Fibroblast of lung (primary cell): ENCODE data around the gene VGLL4.

Experiments used
- CTCF ChIP-seq, 2 donors: IDR thresholded peaks in 1 of 2; conservative IDR thresholded peaks in 1 of 2; 1 replicate in 1 of 2; 2 replicates in 1 of 2; pipeline ENCODE4 v1.5.1; 2011 to 2012; ENCODE audit warnings: low read length in 2 of 2, control low read depth in 1 of 2, inconsistent platforms in 1 of 2, low read depth in 1 of 2, mild to moderate bottlenecking in 1 of 2
- EZH2 ChIP-seq: IDR thresholded peaks from 2 replicates; pipeline ENCODE4 v1.5.1; 2012; ENCODE audit warnings: low read length, control low read depth, mild to moderate bottlenecking; ENCODE audit errors: missing control alignments

GRCh38 chr3:11589706-11590105 lies 54.0 kb downstream of the VGLL4 start:
- TF ChIP-seq CTCF (conservative IDR thresholded peaks at IDR 0.05 in 1 of 2, IDR thresholded peaks at IDR 0.05 in 1 of 2; ENCODE audit: low read depth in 1 of 2, low read length in 2 of 2) (no peak), EZH2 (no peak)
